ENCODE results near the gene C4B.

DNA sequence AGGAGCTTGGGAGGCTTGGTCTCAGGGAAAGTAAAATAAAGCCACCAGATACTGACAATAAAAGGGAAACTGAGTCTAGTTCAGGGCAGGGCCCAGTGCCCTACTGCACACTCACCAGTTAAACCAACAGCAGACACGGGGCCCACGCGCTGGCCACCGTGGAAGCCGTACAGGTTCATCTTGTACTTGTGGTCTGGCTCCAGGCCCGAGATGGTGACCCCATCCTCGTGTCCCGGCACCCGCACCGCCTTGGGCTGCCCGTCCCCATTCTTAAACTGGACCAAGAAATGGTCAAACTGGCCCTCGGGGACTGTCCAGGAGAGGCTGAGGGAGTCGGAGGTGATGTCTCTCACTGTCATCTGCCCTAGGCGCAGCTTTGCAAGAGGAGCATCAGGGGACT, 50.1 kb downstream of the C4B start:
- TF ChIP-seq POLR2AphosphoS5 (IDR thresholded peaks at IDR 0.05; ENCODE audit: low read depth, low read length) = no peak
- TF ChIP-seq, protein P1, sequence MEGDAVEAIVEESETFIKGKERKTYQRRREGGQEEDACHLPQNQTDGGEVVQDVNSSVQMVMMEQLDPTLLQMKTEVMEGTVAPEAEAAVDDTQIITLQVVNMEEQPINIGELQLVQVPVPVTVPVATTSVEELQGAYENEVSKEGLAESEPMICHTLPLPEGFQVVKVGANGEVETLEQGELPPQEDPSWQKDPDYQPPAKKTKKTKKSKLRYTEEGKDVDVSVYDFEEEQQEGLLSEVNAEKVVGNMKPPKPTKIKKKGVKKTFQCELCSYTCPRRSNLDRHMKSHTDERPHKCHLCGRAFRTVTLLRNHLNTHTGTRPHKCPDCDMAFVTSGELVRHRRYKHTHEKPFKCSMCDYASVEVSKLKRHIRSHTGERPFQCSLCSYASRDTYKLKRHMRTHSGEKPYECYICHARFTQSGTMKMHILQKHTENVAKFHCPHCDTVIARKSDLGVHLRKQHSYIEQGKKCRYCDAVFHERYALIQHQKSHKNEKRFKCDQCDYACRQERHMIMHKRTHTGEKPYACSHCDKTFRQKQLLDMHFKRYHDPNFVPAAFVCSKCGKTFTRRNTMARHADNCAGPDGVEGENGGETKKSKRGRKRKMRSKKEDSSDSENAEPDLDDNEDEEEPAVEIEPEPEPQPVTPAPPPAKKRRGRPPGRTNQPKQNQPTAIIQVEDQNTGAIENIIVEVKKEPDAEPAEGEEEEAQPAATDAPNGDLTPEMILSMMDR (IDR thresholded peaks at IDR 0.05) = no peak
- TF ChIP-seq SIN3A (IDR thresholded peaks at IDR 0.05; ENCODE audit: borderline replicate concordance, insufficient read depth, low read depth, low read length) = no peak
- TF ChIP-seq TCF7L2 (IDR thresholded peaks at IDR 0.05; ENCODE audit: low read depth, low read length) = no peak
- TF ChIP-seq, protein P2, sequence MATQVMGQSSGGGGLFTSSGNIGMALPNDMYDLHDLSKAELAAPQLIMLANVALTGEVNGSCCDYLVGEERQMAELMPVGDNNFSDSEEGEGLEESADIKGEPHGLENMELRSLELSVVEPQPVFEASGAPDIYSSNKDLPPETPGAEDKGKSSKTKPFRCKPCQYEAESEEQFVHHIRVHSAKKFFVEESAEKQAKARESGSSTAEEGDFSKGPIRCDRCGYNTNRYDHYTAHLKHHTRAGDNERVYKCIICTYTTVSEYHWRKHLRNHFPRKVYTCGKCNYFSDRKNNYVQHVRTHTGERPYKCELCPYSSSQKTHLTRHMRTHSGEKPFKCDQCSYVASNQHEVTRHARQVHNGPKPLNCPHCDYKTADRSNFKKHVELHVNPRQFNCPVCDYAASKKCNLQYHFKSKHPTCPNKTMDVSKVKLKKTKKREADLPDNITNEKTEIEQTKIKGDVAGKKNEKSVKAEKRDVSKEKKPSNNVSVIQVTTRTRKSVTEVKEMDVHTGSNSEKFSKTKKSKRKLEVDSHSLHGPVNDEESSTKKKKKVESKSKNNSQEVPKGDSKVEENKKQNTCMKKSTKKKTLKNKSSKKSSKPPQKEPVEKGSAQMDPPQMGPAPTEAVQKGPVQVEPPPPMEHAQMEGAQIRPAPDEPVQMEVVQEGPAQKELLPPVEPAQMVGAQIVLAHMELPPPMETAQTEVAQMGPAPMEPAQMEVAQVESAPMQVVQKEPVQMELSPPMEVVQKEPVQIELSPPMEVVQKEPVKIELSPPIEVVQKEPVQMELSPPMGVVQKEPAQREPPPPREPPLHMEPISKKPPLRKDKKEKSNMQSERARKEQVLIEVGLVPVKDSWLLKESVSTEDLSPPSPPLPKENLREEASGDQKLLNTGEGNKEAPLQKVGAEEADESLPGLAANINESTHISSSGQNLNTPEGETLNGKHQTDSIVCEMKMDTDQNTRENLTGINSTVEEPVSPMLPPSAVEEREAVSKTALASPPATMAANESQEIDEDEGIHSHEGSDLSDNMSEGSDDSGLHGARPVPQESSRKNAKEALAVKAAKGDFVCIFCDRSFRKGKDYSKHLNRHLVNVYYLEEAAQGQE (IDR thresholded peaks at IDR 0.05; ENCODE audit: insufficient read depth in 1 of 2, low read depth in 2 of 2, low read length in 1 of 2) = no peak
